PC-3 (cell line): ENCODE results near the gene VSIR.

Experiments used
- CTCF ChIP-seq: fragments of 300-600 bp; sonication (generic); conservative IDR thresholded peaks from 2 replicates; pipeline ENCODE4 v1.5.1; 2017; ENCODE audit warnings: antibody characterized with exemption, low read depth, mild to moderate bottlenecking, low read length
- EZH2 ChIP-seq: fragments of 300-600 bp; sonication (generic); IDR thresholded peaks from one replicate; pipeline ENCODE4 v1.6.1; 2017; ENCODE audit warnings: antibody characterized with exemption, mild to moderate bottlenecking, low read length; ENCODE audit not compliant: unreplicated experiment

- no peak for TF ChIP-seq CTCF
- no peak for TF ChIP-seq EZH2
Observed at GRCh38 chr10:71783917-71784678, 10.8 kb upstream of the VSIR start.
